GM12878 (cell line): Measurements from ENCODE around the gene GLP1R. TPM values are rescaled to one million over a fixed set of nuclear protein-coding genes. Genes with fewer than 3 reads are reported as not detected.

Experiments used
- ATAC-seq: fragments of 200-7000 bp; cut with Tn5 transposase; 3 replicates; pipeline ENCODE4 v1.9.1; 2020; ENCODE audit warnings: mild to moderate bottlenecking, moderate library complexity
- BruUV-seq: library from RNA; stranded (reverse); fragments of 400-500 nt; replicated peaks from 2 replicates; lab custom pipeline; 2021; lab: Mats Ljungman, UMichigan
- CTCF ChIA-PET: fragments of 300-600 bp; sonication (Branson Sonifier 250); formaldehyde crosslinking; extraction: SDS; loops from one replicate; lab custom pipeline; 2021; ENCODE audit warnings: inconsistent platforms; lab: Yijun Ruan, JAX
- POLR2A ChIA-PET: fragments of 350-600 bp; formaldehyde crosslinking; extraction: SDS; loops from one replicate; lab custom pipeline; 2021; ENCODE audit warnings: inconsistent platforms; lab: Charles Lee
- RAD21 ChIA-PET: fragments of 300-600 bp; sonication (Branson Sonifier 250); formaldehyde crosslinking; loops from one replicate; lab custom pipeline; 2023; ENCODE audit warnings: antibody characterized with exemption; ENCODE audit not compliant: unreplicated experiment; lab: Charles Lee
- SMC1A ChIA-PET: fragments of 300-600 bp; sonication (Branson Sonifier 250); formaldehyde crosslinking; loops from one replicate; lab custom pipeline; 2023; ENCODE audit not compliant: unreplicated experiment, uncharacterized antibody; lab: Charles Lee
- DNase-seq: peaks from one replicate; pipeline ENCODE4 v3.0.0-alpha.2; 2011; ENCODE audit warnings: low read depth, low spot score
- FAIRE-seq: peaks from 3 replicates; lab custom pipeline; 2011; peaks lifted over from hg19 to GRCh38; lab: Jason Lieb, UNC
- H2AFZ ChIP-seq: 2 replicates; pipeline ENCODE4 v1.6.0; 2011; ENCODE audit warnings: low read depth, low read length, control low read depth; ENCODE audit not compliant: control insufficient read depth
- H3K27ac ChIP-seq: 2 replicates; pipeline ENCODE4 v1.5.1; 2011; ENCODE audit warnings: control low read depth; ENCODE audit not compliant: control insufficient read depth, insufficient read depth
- H3K27me3 ChIP-seq, 2 experiments: replicated peaks in 1 of 2; 2 replicates each; pipeline versions ENCODE4 v1.6.0 to v1.6.1; 2011; ENCODE audit warnings: low read length in 1 of 2; ENCODE audit not compliant: control insufficient read depth in 2 of 2, insufficient read depth in 2 of 2
- H3K36me3 ChIP-seq, 2 experiments: 2 replicates each; pipeline ENCODE4 v1.5.1; 2011; ENCODE audit warnings: low read length in 1 of 2; ENCODE audit not compliant: control insufficient read depth in 2 of 2, insufficient read depth in 2 of 2
- H3K4me1 ChIP-seq: 2 replicates; pipeline ENCODE4 v1.6.1; 2011; ENCODE audit warnings: mild to moderate bottlenecking, low read length, moderate library complexity, mixed read lengths; ENCODE audit not compliant: control insufficient read depth, insufficient read depth
- H3K4me2 ChIP-seq: 2 replicates; pipeline ENCODE4 v1.6.0; 2011; ENCODE audit warnings: control low read depth; ENCODE audit not compliant: control insufficient read depth, insufficient read depth
- H3K4me3 ChIP-seq: fragments of 200-600 bp; sonication (generic); 2 replicates; pipeline ENCODE4 v1.5.1; 2016
- H3K79me2 ChIP-seq: 2 replicates; pipeline ENCODE4 v1.6.0; 2011; ENCODE audit warnings: low read length; ENCODE audit not compliant: control insufficient read depth, insufficient read depth
- H3K9ac ChIP-seq: 2 replicates; pipeline ENCODE4 v1.8.0; 2011; ENCODE audit warnings: low read length, control low read depth, mixed read lengths; ENCODE audit not compliant: control insufficient read depth, insufficient read depth
- H3K9me3 ChIP-seq: replicated peaks from 3 replicates; pipeline ENCODE4 v1.5.1; 2011; ENCODE audit warnings: mild to moderate bottlenecking, low read length; ENCODE audit not compliant: control insufficient read depth, insufficient read depth
- H4K20me1 ChIP-seq: 2 replicates; pipeline ENCODE4 v1.6.0; 2011; ENCODE audit not compliant: control insufficient read depth, insufficient read depth
- CREB1 ChIP-seq: IDR thresholded peaks from 2 replicates; pipeline ENCODE4 v1.6.1; 2012; ENCODE audit warnings: low read depth, mild to moderate bottlenecking, inconsistent platforms
- E2F8 ChIP-seq: fragments of 450-650 bp; IDR thresholded peaks from 2 replicates; pipeline ENCODE4 v1.6.1; 2018; ENCODE audit warnings: mild to moderate bottlenecking, low read depth, moderate library complexity; ENCODE audit not compliant: partially characterized antibody
- FOS ChIP-seq: IDR thresholded peaks from 3 replicates; pipeline ENCODE4 v1.6.1; 2011; ENCODE audit warnings: borderline replicate concordance; ENCODE audit not compliant: insufficient read length; ENCODE audit errors: extremely low read depth
- GABPA ChIP-seq: IDR thresholded peaks from 2 replicates; pipeline ENCODE4 v1.6.1; 2014; ENCODE audit warnings: antibody characterized with exemption, low read depth, mild to moderate bottlenecking, inconsistent platforms
- MXI1 ChIP-seq: fragments of 150-350 bp; IDR thresholded peaks from 2 replicates; pipeline ENCODE4 v1.6.1; 2011; ENCODE audit warnings: low read depth, mild to moderate bottlenecking, inconsistent platforms, low read length, improper control_type of control experiment
- MYB ChIP-seq: fragments of 150-350 bp; IDR thresholded peaks from 2 replicates; pipeline ENCODE4 v1.6.1; 2014; ENCODE audit warnings: mild to moderate bottlenecking, low read depth, low read length, borderline replicate concordance
- NFXL1 ChIP-seq: fragments of 450-650 bp; IDR thresholded peaks from 2 replicates; pipeline ENCODE4 v1.6.1; 2017; ENCODE audit warnings: antibody characterized with exemption, mild to moderate bottlenecking, borderline replicate concordance
- NR2F1 ChIP-seq: fragments of 450-650 bp; conservative IDR thresholded peaks from 2 replicates; pipeline ENCODE4 v1.6.1; 2017; ENCODE audit warnings: mild to moderate bottlenecking
- ZSCAN29 ChIP-seq: fragments of 450-650 bp; IDR thresholded peaks from 2 replicates; pipeline ENCODE4 v1.6.1; 2017; ENCODE audit warnings: mild to moderate bottlenecking, moderate library complexity
- WGBS: methylation state at CpG from one replicate; pipeline ENCODE4 v1.1.6; 2016; ENCODE audit warnings: low lambda C conversion rate; ENCODE audit not compliant: insufficient replicate concordance, insufficient coverage; ENCODE audit errors: missing lambda C conversion rate; 5-methylcytosine and 5-hydroxymethylcytosine counted together
- in situ Hi-C: fragments of 300-500 bp; cut with MboI; formaldehyde crosslinking; loops from 9 replicates; pipeline ENCODE4 v1.14.3; 2018; ENCODE audit warnings: mixed read lengths
- intact Hi-C: fragments of 100-400 bp; cut with micrococcal nuclease; formaldehyde crosslinking; loops from one replicate; pipeline ENCODE4 v1.14.2; 2022; ENCODE audit not compliant: unreplicated experiment
- polyA plus RNA-seq, 11 experiments: library from polyadenylated mRNA; depleted of rRNA in 4 of 11; unstranded in 6 of 11; stranded (reverse) in 5 of 11; fragments of >200 nt; fragmentation: Nextera tagmentation in 4 of 11; fragmentation: Illumina TruSeq in 1 of 11; extraction: Ambion mirVana in 4 of 11; extraction: Trizol in 1 of 11; gene quantifications; 1 replicate in 1 of 11; 2 replicates in 10 of 11; pipeline versions ENCODE4 v1.2.1 to v1.2.3, GENCODE V29; 2011 to 2016; ENCODE audit warnings: inconsistent platforms in 2 of 11, missing spikeins in 2 of 11, low read depth in 1 of 11
- total RNA-seq, 4 experiments: library from RNA; depleted of rRNA in 3 of 4; stranded (reverse); fragments of >200 nt in 3 of 4; fragmentation: Illumina TruSeq in 1 of 4; extraction: Trizol in 1 of 4; gene quantifications; 2 replicates each; pipeline versions ENCODE4 v1.2.1 to v1.2.3, GENCODE V29; 2013 to 2021
- TF ChIP-seq, protein P1 (sequence below): IDR thresholded peaks from 2 replicates; pipeline ENCODE4 v1.6.1; 2011; ENCODE audit warnings: low read depth, mild to moderate bottlenecking, low read length, moderate library complexity, borderline replicate concordance; ENCODE audit errors: extremely low read depth
- TF ChIP-seq, protein P2 (sequence below): IDR thresholded peaks from 2 replicates; pipeline ENCODE4 v1.6.1; 2012; ENCODE audit warnings: low read depth, low read length, improper control_type of control experiment

Gene GLP1R
- total and polyA plus RNA-seq, 10 of the 15 experiments (the other 5 are each of a cell fraction or from before 2014, with no cell fraction given), result 0.01 TPM; not detected in 9

GRCh38 chr6:39040080-39040673 lies 8.4 kb upstream of the GLP1R start:
- H4K20me1 ChIP-seq, result no peaks in the 10 kb centered on the region; the same call in 1 of the 2 replicates
- no peak overlapping the region for H3K4me2 ChIP-seq
- peaks cover 1 to 4% of the 10 kb centered on the region in 2 experiments; a peak in 3 of 4 replicates for H3K27me3 ChIP-seq
- H3K79me2 ChIP-seq, result no peaks in the 10 kb centered on the region
- DNase-seq (peak; percentile 19), FAIRE-seq (no peak), ATAC-seq (peak; percentile 72)
- RAD21 ChIA-PET, result no interaction called here
- H3K9ac ChIP-seq, result no peak overlapping the region
- POLR2A ChIA-PET, result no interaction called here
- no peaks in the 10 kb centered on the region for H3K36me3 ChIP-seq
- H3K4me1 ChIP-seq, result peaks cover 14% of the 10 kb centered on the region
- no peak overlapping the region for H3K4me3 ChIP-seq
- H2AFZ ChIP-seq, result no peak overlapping the region
- intact Hi-C loops, result no loop called here
- TF ChIP-seq NFXL1 (no peak), GABPA (no peak), MYB (no peak), MXI1 (no peak), ZSCAN29 (no peak), E2F8 (no peak), NR2F1 (peak; percentile 84), FOS (no peak), CREB1 (peak; percentile 27; the same call in 1 of the 2 replicates)
- TF ChIP-seq, protein P1, sequence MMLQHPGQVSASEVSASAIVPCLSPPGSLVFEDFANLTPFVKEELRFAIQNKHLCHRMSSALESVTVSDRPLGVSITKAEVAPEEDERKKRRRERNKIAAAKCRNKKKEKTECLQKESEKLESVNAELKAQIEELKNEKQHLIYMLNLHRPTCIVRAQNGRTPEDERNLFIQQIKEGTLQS, result no peak
- TF ChIP-seq, protein P2, sequence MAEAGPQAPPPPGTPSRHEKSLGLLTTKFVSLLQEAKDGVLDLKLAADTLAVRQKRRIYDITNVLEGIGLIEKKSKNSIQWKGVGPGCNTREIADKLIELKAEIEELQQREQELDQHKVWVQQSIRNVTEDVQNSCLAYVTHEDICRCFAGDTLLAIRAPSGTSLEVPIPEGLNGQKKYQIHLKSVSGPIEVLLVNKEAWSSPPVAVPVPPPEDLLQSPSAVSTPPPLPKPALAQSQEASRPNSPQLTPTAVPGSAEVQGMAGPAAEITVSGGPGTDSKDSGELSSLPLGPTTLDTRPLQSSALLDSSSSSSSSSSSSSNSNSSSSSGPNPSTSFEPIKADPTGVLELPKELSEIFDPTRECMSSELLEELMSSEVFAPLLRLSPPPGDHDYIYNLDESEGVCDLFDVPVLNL, result no peak
- in situ Hi-C loops, result no loop called here
- no peak overlapping the region for H3K27ac ChIP-seq
- no TSS peak for BruUV-seq
- WGBS, result 55% methylated on average over 10 of the region's 10 CpGs
- CTCF ChIA-PET, result no interaction called here
- H3K9me3 ChIP-seq, result no peaks in the 10 kb centered on the region; the same call in 2 of the 3 replicates
- SMC1A ChIA-PET, result interaction anchor here (2.7 kb wide), 1 partner anchor 10 kb away, joined by 8 read pairs; no protein-coding TSS in a partner anchor
